ENCODE measurements around the gene RRAD.

DNA sequence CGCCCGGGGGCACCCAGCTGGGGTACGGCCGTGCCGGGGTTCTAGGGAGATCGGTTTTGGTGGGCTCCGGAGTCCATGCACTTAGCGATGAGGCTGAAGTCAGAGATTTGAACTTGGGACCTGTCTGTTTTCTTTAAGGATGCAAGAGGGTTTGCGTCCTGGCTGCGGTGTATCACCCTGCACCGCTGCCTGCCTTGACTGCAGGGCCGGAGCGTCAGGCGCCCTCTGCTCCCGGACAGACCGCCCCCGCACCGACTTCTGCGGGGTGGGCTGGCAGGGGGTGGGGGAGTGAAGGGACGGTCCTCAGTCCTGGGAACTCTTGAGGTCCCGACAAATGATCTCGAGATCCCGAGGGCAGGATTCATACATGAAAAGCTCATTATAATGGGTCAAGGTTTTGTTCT is 44.3 kb downstream of the RRAD start:
- TF ChIP-seq, protein P1, sequence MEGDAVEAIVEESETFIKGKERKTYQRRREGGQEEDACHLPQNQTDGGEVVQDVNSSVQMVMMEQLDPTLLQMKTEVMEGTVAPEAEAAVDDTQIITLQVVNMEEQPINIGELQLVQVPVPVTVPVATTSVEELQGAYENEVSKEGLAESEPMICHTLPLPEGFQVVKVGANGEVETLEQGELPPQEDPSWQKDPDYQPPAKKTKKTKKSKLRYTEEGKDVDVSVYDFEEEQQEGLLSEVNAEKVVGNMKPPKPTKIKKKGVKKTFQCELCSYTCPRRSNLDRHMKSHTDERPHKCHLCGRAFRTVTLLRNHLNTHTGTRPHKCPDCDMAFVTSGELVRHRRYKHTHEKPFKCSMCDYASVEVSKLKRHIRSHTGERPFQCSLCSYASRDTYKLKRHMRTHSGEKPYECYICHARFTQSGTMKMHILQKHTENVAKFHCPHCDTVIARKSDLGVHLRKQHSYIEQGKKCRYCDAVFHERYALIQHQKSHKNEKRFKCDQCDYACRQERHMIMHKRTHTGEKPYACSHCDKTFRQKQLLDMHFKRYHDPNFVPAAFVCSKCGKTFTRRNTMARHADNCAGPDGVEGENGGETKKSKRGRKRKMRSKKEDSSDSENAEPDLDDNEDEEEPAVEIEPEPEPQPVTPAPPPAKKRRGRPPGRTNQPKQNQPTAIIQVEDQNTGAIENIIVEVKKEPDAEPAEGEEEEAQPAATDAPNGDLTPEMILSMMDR (IDR thresholded peaks at IDR 0.05; ENCODE audit: insufficient read depth, low read length) = no peak
- TF ChIP-seq POLR2AphosphoS5 (IDR thresholded peaks at IDR 0.05; ENCODE audit: low read depth) = no peak

Measured in HL-60 (cell line).